ENCODE data around the gene CAMTA1.
"Not testable (repeated sequence)": the region's sequence is repeated elsewhere in the genome, so short reads cannot be mapped to it uniquely, and the experiment has no call there.

Gene CAMTA1

GRCh38 chr1:6912518-6912917 is 127.3 kb downstream of the CAMTA1 start:
- DNase-seq, result no peak

- DNase-seq, result no peak
These were observed 127.8 kb downstream of the CAMTA1 start for GRCh38 chr1:6913086-6913485.

DNA sequence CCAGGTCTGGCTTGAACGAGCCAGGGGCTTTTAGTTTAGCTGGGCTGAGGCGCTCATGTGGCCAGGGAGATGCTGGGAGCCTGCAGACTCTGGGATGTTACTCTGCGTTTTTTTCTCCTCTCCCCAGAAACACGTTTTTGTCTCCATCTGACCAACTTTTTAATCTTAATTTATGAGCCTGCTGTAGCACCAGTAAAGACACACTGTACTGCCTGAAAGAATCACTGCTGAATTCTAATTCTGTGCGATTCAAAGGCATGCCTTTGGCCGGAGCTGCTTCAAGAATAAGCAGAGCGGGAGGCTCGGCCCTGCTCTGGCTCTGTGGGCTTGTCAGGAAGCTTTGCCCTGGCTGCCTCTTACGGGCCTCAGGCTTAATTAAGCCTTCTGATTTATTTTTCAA is 129.5 kb downstream of the CAMTA1 start:
- no peak for DNase-seq

- no peak for DNase-seq
These were observed 130.8 kb downstream of the CAMTA1 start for GRCh38 chr1:6915999-6916565.

GRCh38 chr1:6917067-6917466 is 131.8 kb downstream of the CAMTA1 start:
- DNase-seq, result no peak

DNA sequence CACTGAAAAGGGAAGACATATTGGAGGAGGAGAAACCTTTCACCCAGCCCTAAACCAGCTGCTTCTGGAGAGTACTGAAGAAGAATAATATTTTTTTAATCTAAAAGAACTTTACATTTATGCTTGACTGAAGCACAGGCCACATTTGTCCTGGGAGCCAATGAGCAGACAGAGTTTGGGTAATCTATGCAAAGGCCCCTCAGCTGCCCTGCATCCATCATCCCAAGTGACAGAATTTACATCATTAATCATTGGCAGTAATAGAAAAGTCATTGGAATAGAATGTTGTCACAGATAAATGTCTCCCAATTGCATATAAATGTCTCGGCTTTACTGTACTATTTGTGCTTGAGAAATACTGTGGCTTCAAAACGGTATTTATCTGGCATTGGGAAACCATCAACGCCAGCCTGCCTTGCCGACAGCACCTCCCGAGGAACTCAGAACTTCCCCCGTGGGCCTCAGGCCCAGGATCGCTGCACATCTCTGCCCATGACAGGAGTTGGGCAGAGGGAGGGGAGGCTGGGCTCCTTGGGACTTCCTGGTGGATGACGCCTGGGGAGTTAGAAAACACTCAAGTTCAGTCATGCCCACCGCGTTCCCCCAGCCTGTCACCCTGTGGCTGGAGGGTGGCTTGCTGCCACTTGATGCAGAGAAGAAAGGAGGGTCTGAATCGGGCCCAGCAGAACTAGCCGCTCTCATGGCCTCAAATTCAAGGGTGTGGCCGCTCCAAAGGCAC is 133.1 kb downstream of the CAMTA1 start:
- DNase-seq, result no peak

DNA sequence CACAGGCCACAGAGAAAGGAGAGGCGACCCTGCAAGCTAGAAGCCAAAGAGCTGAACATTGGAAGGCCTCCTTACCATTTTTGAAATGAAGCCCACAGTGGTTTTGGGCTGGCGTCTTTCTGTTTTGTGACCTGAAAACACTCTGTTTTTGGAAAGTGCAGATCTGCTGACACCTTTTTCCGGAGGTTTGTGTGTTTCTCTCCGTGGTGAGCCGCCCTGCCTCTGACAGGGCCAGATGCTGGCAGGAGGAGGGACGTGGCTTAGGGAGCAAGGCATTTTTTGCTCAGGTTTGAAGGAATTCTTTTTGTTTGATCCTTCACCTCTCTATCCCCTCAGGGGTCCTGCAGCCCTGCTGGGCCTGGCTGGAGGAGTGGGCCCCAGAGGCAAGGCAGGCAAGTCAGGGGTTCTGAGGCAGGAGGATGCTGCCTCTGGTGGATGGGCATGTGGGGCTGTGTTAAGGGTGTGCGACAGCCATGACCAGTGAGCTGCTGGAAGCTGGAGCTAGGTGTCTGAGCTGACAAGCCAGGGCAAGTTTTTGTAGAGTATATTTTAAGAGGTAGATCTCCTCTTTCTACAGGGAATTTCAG is 133.8 kb downstream of the CAMTA1 start:
- no peak for DNase-seq

DNA sequence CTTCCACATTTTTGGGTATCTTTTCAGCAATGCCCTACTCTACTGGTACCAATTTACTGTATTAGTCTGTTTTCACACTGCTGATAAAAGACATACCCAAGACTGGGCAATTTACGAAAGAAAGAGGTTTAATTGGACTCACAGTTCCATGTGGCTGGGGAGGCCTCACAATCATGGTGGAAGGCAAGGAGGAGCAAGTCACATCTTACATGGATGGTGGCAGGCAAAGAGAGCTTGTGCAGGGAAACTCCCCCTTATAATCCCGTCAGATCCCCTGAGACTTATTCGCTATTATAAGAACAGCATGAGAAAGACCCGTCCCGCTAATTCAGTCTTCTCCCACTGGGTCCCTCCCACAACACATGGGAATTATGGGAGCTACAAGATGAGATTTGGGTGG is 136.3 kb downstream of the CAMTA1 start:
- DNase-seq, result not testable (repeated sequence)

DNA sequence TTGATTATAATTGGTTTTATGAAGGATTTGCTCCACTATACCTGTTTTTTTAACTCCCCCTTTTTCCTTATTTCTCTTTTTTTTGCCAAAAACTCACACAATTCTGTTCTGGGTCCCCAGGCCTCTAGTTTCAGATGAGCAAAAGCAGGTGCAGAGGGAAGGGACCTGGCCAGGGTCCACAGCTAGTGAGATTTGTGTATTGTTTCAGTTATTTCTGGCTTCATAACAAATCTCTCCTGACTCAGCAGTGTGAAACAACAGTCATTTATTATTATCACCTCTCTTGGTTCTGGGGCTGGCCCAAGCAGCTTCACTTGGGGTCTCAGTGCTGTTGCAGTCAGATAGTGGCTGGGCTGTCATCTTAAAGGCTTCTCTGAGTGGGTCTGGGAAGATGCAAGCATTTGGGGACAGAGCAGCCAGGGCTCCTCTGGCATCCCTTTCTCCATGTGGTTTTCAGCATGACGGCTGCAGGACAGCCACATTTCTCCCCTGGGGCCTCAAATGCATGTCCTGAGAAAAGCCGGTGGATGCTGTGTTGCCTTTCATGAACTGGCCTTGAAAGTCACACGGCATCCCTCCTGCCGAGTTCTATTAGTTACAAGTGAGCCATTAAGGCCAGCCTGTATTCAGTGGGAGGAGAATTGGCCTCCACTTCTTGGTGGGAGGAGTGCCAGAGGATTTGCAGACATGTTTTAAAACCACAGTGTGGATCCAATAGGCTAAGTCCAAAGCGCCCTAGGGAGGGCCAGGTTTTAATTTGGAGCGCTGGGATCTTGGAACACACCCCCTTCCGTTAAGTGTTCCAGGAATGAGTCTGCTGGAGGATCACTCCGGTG is 137.1 kb downstream of the CAMTA1 start:
- no peak for DNase-seq

DNA sequence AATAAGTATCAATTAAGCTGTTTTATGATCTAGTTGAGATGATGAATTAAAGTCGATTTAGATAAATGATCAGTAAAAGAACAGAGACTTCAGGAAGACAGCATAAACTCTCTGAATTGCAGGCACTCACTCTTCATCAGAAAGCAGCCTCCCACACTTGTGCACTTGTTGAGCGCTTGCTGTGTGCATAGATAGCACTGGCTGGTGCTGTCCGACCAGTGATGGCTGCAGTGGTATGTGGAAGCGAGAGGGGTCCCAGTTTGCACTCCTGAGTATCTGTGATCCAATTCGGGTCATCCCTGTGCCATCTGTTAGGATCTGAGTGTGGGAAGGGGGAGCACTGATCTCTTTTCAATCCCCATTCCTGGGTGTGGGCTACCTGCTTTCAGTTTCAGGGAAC is 137.8 kb downstream of the CAMTA1 start:
- DNase-seq, result no peak

DNA sequence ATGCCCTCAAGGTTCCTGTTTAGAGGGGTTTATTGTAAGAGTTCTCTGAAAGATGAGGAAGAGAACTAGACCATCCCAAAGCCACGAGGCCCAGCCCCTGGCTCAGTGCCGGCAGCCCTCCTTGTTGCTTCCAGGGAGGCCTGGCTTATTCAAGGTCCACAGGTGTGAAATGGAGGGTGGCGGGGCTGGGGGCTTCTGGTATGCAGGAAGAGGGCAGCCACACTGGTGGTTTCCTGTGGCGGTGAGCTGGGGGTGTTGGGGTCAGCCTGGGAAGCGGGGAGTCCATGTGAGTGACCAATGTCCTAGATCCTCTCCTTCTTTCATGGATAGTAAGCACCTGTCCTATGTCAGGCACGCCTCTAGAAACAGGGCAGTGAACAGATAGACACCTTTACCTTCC is 138.2 kb downstream of the CAMTA1 start:
- DNase-seq, result no peak

DNA sequence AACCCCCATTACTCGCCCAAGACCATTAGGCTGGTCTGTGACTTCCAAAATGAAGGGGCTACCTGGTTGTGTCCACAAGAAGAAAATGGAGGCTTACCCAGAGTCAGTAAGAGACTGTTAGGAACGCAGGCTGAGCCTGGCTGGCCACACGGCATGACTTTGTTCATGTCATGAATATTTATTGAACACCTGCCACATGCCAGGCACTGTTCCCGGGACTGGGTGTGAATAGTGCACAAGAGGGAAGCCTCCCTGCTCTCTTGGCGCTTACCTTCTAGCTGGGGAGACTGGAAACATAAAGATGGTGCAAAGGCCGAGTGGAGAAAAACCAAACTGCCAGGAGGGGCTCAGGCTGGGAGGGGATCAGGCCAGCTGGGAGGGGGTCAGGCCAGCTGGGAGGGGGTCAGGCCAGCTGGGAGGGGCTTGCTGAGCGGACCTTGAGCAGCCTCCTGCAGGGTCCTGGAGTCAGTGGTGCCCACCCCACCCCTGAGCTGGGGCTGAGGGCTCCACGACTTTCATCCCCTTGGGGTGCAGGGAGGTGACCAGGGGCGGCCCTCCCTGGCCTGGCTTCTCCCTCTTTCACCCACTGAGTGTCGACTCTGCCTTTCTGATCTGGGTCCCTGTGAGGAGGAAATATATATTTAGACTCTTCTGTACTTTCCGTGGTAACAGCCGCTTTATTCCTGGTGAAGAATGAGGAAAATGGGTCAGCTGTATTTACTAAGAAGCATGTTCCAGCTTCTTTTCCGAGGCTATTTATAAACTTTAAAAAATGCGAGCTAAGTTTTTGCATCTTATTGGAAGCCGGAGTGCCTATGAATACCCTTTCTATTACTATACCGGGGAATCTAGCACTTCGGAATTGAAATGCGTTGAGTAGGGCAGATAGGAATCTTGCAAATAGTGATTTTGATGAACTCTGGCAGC is 139.0 kb downstream of the CAMTA1 start:
- no peak for DNase-seq

- DNase-seq, result no peak
These were observed 139.6 kb downstream of the CAMTA1 start for GRCh38 chr1:6924891-6925290.

GRCh38 chr1:6927626-6928025 is 142.4 kb downstream of the CAMTA1 start:
- no peak for DNase-seq

DNA sequence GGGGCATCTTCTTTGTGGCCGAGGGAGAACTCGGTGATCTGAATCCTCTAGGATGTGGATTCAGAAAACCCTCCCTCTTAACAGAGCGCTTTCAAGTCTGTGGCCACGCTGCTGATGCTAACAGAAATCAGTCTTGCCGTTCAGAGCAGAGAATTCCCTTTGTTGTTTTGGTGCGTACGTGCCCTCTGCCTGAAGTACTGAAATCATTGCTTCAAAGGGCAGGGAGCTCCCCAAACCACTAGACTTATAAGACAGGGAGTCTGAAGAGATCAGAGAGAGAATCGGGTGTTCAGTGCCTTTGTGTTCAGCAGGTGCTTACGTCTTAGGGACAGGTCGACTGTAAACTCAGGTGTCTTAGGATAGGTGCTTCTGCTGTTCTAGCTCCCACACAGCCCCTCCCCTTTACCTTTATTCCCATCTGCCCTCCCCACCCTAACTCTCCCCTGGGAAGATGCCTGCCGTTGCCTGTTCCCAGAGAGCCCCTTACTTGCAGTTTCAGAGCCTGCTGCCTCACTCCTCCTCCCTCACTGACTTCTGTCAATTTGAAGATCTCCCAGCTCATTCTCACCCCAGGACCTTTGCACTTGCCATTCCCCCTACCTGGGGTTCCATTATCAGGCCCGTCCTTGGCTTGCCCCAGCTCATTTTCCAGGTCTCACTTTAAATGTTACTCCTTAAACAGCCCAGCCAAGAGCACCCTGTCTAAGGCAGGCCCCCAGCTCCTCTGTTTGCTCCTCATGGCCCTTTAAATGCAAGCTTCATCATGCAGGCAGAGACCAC is 143.0 kb downstream of the CAMTA1 start:
- DNase-seq, result no peak

DNA sequence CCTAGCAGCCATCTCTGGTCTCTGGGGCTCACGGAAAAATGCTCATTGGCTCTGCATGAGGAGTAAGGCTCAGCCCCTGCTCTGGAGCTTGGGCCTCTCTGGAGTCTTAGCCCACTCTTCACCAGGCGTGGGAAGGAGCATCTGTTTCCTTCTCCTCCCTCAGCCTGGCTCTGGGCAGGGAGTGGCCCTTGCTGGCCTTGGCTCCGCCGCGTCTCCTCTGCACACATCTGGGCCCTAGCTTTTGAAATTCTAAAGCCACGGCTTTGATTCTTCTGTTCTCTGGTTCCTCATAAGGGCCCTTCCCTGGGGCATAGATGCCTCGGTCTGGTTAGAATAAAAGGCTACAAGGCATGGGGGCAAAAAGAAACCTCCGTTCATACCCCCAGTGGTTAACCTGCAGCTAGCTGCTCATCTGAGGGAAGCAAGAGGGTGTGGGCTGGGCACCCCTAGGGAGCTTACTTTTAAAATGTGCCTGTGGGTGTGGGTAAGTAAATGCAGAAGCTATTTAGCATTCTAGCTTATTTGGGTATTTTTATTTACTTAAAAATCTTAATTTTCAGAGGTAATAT is 145.6 kb downstream of the CAMTA1 start:
- no peak for DNase-seq

DNA sequence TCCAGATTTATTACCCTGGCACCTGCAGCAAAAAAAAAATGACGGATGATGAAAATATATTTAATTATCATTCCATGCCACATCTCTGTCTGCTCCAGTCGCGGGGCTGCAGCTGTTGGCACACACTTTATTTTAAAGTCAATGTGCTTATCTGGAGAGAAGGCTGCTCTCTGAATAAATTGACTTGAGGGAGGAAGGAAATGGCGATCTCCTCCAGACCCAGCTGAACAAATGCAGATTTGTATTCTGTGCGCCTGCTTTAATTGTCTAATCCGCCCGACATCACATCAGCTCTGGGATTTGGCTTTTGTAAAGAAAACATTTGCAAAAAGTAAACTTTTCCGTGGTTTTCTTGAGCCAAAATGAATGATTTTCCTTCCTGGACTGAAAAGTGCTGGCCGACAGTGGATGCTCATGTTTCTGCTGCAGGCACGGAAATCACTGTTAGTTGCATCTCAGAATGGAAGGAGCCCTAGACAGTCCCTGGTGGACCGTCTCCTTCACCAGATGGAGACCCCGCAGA is 150.2 kb downstream of the CAMTA1 start:
- DNase-seq, result no peak

- no peak for DNase-seq
These were observed 150.8 kb downstream of the CAMTA1 start for GRCh38 chr1:6935911-6936690.

- DNase-seq, result no peak
These were observed 151.8 kb downstream of the CAMTA1 start for GRCh38 chr1:6937048-6937447.

- DNase-seq, result no peak
These were observed 154.1 kb downstream of the CAMTA1 start for GRCh38 chr1:6939363-6939762.
